ENCODE results near the gene CYB561D1. TPM values are rescaled to one million over a fixed set of nuclear protein-coding genes. Genes with fewer than 3 reads are reported as not detected.

Gene CYB561D1
- total and polyA plus RNA-seq, 2 of the 13 experiments (the other 11 are each of a cell fraction or from before 2014, with no cell fraction given), result 3.9 to 4.1 TPM

DNA sequence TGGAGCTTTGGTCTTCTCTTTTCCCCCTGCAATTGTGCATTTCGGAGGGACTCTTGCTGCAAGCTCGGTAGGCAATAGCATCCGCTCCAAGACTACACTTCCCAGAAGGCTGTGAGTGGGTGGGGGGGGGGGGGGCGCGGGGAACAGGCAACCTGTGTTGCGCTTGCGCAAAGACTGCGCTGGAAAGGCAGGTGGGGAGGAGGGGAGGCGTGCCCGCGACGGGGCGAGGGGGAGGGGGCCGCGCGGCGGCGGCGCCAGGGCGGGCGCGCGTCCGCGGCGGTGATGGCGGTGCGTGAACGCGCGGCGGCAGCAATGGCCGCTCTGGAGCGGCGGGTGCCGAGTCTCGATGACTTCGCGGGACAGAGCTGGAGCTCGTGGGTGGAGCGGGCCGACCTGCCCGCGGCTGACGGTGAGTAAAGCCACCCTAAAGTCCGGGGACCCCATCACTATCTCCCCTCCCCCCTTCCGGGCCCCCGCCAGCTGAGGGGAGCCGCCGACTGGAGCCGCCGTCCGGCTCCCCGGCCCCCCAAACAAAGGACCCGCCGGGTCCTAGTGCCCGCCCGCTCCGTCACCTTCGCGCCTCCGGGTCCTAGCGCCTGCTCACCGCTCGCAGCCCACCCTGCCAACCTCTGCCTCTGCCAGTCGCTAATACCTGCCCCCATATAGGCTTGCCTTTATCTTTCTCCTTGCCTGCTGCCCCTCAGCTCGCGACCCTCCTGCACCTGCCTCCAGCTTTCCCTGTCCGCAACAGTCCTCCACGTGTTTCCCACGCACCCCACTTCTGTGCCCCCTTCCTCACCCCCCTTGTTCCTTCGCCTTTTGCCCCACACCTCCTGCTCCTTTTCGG is 10.0 kb upstream of the CYB561D1 start, which contains the start of gene ATXN7L2 (continued):
- TF ChIP-seq, protein P1, sequence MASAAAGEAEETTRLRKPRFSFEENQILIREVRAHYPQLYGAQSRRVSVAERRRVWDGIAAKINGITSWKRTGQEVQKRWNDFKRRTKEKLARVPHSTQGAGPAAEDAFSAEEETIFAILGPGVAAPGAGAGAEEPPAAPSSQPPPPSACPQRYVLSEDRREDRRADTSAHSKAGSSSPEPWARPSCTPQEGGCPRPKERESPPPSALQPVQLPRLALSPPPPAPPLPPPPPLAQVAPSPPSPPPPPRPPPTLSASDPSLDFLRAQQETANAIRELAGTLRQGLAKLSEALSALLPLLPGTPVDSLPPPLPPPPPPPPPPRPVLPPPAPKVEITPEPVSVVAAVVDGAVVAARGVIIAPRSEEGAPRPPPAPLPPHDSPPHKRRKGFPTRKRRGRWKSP (CRISPR knock-in tag; IDR thresholded peaks at IDR 0.05), result peak; percentile 81; the same call in 1 of the 2 replicates
- TF ChIP-seq MIXL1 (CRISPR knock-in tag; IDR thresholded peaks at IDR 0.05), result peak; percentile 43; the same call in 1 of the 2 replicates
- TF ChIP-seq, protein P2, sequence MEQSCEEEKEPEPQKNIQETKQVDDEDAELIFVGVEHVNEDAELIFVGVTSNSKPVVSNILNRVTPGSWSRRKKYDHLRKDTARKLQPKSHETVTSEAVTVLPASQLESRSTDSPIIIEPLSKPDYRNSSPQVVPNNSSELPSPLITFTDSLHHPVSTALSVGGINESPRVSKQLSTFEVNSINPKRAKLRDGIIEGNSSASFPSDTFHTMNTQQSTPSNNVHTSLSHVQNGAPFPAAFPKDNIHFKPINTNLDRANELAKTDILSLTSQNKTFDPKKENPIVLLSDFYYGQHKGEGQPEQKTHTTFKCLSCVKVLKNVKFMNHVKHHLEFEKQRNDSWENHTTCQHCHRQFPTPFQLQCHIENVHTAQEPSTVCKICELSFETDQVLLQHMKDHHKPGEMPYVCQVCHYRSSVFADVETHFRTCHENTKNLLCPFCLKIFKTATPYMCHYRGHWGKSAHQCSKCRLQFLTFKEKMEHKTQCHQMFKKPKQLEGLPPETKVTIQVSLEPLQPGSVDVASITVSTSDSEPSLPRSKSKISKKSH (CRISPR knock-in tag; IDR thresholded peaks at IDR 0.05; ENCODE audit: borderline replicate concordance), result peak; percentile 78; the same call in 1 of the 2 replicates
- TF ChIP-seq HOXA3 (CRISPR knock-in tag; IDR thresholded peaks at IDR 0.05), result peak; percentile 83
- TF ChIP-seq ZBTB8A (CRISPR knock-in tag; IDR thresholded peaks at IDR 0.05; ENCODE audit: borderline replicate concordance, low read depth), result 0 out of 2 replicates have a peak, but pooled peaks have one; percentile 26
- no peak for TF ChIP-seq REXO4 (CRISPR knock-in tag; IDR thresholded peaks at IDR 0.05; ENCODE audit: borderline replicate concordance)
- peak; percentile 43 for TF ChIP-seq POLR2AphosphoS5 (IDR thresholded peaks at IDR 0.05; ENCODE audit: low read depth, low read length)
- TF ChIP-seq YY1 (IDR thresholded peaks at IDR 0.05; ENCODE audit: insufficient read depth, insufficient replicate concordance, low read depth, low read length), result peak; percentile 97
